NCI-H2196 (cell line): Measurements from ENCODE around the gene RFC5.
"Not testable (repeated sequence)": the region's sequence is repeated elsewhere in the genome, so short reads cannot be mapped to it uniquely, and the experiment has no call there.

Experiments
- DNase-seq: peaks from one replicate; lab custom pipeline; 2025; ENCODE audit not compliant: unreplicated experiment; lab: John Stamatoyannopoulos, UW

RFC5 gene

GRCh38 chr12:118073768-118074167 is 57.3 kb downstream of the RFC5 start:
- no peak for DNase-seq

DNA sequence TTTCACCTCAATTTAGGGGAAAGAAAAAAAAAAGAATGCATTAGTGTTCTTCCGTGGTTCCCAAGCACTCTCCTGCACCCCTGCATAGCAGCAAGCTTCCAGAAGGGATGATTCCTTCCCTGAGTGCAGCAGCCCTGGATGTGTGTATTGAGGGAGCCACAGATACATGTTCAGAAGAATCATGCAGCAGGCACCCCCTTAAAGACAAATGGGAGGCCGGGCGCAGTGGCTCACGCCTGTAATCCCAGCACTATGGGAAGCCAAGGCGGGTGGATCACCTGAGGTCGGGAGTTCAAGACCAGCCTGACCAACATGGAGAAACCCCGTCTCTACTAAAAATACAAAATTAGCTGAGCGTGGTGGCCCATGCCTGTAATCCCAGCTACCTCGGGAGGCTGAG is 65.0 kb downstream of the RFC5 start:
- DNase-seq, result not testable (repeated sequence)
